Measurements from ENCODE around the gene TLE3.

GRCh38 chr15:70036585-70037291 lies 61.0 kb downstream of the TLE3 start:
- TF ChIP-seq YY1 (IDR thresholded peaks at IDR 0.05; ENCODE audit: low read depth) (no peak), RAD21 (IDR thresholded peaks at IDR 0.05; ENCODE audit: low read length) (no peak)
- TF ChIP-seq, protein P1, sequence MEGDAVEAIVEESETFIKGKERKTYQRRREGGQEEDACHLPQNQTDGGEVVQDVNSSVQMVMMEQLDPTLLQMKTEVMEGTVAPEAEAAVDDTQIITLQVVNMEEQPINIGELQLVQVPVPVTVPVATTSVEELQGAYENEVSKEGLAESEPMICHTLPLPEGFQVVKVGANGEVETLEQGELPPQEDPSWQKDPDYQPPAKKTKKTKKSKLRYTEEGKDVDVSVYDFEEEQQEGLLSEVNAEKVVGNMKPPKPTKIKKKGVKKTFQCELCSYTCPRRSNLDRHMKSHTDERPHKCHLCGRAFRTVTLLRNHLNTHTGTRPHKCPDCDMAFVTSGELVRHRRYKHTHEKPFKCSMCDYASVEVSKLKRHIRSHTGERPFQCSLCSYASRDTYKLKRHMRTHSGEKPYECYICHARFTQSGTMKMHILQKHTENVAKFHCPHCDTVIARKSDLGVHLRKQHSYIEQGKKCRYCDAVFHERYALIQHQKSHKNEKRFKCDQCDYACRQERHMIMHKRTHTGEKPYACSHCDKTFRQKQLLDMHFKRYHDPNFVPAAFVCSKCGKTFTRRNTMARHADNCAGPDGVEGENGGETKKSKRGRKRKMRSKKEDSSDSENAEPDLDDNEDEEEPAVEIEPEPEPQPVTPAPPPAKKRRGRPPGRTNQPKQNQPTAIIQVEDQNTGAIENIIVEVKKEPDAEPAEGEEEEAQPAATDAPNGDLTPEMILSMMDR (IDR thresholded peaks at IDR 0.05), result no peak
- TF ChIP-seq, protein P2, sequence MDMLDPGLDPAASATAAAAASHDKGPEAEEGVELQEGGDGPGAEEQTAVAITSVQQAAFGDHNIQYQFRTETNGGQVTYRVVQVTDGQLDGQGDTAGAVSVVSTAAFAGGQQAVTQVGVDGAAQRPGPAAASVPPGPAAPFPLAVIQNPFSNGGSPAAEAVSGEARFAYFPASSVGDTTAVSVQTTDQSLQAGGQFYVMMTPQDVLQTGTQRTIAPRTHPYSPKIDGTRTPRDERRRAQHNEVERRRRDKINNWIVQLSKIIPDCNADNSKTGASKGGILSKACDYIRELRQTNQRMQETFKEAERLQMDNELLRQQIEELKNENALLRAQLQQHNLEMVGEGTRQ (IDR thresholded peaks at IDR 0.05; ENCODE audit: borderline replicate concordance, low read depth, low read length), result no peak
